Esophagus muscularis mucosa (tissue), 3 donors: ENCODE measurements around the gene CSF1.

Experiments
- CTCF ChIP-seq, 3 experiments: fragments of 200-600 bp in 2 of 3; fragments of 450-650 bp in 1 of 3; sonication (generic) in 2 of 3; IDR thresholded peaks; one replicate each; pipeline ENCODE4 v1.5.1; 2017 to 2019; ENCODE audit warnings: antibody characterized with exemption in 3 of 3, mild to moderate bottlenecking in 2 of 3, moderate library complexity in 1 of 3
- POLR2AphosphoS5 ChIP-seq, 2 donors: sonication (generic); formaldehyde crosslinking; IDR thresholded peaks; one replicate each; pipeline ENCODE4 v1.6.1; 2017; ENCODE audit warnings: antibody characterized with exemption in 2 of 2

GRCh38 chr1:109897259-109897955 is 13.2 kb upstream of the CSF1 start:
- no peak for TF ChIP-seq CTCF (IDR thresholded peaks at IDR 0.05)
- no peak for TF ChIP-seq POLR2AphosphoS5 (IDR thresholded peaks at IDR 0.05)
